LHCN-M2 (cell line): ENCODE results near the gene GAL3ST1. TPM values are rescaled to one million over a fixed set of nuclear protein-coding genes. Genes with fewer than 3 reads are reported as not detected.
"Not testable (repeated sequence)": the region's sequence is repeated elsewhere in the genome, so short reads cannot be mapped to it uniquely, and the experiment has no call there.

Source experiments
- DNase-seq: peaks from one replicate; pipeline ENCODE4 v3.0.0-alpha.2; 2012; ENCODE audit warnings: low read depth
- total RNA-seq: library from RNA; depleted of rRNA; stranded (reverse); fragments of >200 nt; gene quantifications from 2 replicates; pipeline ENCODE4 v1.2.3, GENCODE V29; 2014

GAL3ST1 gene
- total RNA-seq, 1 experiment from 2014 or later, result not detected

DNA sequence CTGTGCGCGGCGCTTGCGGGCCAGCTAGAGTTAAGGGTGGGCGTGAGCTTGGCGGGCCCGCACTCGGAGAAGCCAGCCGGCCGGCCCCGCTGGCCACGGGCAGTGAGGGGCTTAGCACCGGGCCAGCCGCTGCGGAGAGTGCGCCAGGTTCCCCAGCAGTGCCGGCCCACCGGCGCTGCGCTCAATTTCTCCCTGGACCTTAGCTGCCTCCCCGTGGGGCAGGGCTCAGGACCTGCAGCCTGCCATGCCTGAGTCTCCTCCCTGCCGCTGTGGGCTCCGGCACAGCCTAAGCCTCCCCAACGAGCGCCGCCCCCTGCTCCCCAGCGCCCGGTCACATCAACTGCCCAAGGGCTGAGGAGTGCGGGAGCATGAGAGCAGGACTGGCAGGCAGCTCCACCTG lies 22.4 kb upstream of the GAL3ST1 start:
- DNase-seq, result no peak

DNA sequence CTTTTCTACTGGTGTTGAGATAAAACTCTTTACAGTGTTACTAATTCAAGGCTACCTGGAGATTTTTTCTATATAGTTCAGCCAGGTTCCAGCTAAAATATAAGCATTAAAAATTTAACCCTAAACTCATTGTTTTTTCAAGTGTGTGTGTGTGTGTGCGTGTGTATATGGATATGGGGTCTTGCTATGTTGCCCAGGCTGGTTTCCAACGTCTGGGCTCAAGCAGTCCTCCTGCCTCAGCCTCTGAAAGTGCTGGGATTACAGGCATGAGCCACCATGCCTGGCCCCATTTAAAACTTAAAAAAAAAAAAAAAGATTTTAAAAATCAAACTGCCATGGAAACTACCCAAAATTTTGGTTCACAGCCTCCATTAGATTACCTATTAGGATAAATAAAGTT lies 21.7 kb upstream of the GAL3ST1 start:
- DNase-seq, result no peak

DNA sequence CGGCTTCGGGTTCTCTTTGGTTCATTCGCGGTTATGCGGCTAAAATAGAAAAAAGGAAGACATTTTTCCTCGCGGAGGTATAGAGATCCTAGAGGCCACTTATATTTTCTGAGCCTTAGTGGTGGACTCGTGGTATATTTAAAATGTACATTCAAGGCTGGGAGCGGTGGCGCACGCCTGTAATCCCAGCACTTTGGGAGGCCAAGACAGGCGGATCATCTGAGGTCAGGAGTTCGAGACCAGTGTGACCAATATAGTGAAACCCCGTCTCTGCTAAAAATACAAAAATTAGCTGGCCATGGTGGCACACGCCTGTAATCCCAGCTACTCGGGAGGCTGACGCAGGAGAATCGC lies 17.9 kb upstream of the GAL3ST1 start:
- DNase-seq, result not testable (repeated sequence)

DNA sequence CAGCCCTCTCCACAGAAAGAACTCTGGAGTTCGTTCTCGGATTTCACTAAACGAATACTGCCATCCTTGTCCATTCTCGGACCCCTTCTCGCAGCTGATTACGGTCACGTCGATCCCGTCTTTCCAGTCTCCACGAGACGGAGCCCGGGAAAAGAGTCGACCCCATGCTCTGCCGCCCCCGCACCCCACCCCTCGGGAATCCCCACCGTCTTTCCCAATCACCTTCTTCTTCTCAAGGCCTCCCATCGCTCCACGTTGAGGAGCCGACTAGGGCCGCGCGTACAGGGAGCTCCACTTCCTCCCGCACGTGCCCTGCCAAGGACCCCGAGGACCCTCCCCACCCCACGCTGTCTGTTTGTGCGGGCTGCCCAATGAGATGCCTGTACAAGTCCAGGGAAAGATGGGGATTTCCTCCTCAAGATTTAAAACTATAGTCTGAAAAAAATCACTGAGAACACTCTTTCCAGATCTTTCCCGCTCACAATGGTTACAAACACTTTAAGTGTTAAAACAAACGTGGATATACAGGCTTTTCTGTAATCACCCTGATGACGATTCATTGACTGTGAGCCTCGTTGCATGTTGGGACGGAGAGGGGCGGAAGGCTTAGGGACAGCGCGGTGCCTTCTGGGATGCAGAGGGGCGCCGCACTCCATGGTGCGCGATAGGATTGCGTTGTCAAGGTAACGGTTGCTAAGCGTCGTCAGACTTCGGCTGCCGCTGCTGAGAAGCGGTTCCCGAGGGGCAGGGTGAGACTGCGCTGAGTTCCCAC lies 17.3 kb upstream of the GAL3ST1 start, which contains the start of gene PES1:
PES1 (minus strand) TSS at position 323 of the 772 bp plus-strand sequence; CDS start at position 246, 77 bp downstream.
- peak; percentile 99 for DNase-seq

DNA sequence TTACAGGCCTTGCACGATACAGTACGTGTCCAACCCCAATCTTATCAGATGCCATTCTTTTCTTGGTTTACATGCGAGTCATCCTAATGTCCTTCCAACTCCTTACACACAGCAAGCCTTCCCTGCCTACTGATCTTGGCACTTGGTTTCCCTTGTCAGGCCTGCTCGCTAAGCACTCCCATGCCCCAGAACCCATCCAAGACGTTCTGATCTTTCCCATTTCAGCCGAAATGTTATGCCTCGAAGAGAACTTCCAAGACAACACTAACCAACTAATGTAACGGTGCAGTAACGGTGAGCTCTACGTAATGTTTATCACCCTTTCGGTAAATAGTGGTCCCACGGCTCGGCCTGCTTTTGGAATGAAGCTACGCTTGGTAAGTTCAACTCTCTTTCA lies 16.7 kb upstream of the GAL3ST1 start:
- peak; percentile 19 for DNase-seq

DNA sequence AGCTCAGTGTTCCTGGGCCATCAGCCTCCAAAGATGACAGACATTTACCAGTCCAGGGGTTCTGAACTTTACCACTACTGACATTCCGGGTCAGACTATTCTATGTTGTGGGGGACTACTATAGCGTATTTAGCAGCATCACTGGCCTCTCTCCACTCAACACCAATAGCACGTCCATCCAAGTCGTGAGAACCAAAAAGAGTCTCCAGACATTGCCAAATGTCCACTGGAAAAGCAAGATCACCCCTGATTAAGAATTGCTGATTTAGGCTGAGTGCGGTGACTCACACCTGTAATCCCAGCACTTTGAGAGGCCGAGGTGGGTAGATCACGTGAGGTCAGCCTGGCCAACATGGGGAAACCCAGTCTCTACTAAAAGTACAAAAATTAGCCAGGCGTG lies 11.9 kb upstream of the GAL3ST1 start:
- no peak for DNase-seq

DNA sequence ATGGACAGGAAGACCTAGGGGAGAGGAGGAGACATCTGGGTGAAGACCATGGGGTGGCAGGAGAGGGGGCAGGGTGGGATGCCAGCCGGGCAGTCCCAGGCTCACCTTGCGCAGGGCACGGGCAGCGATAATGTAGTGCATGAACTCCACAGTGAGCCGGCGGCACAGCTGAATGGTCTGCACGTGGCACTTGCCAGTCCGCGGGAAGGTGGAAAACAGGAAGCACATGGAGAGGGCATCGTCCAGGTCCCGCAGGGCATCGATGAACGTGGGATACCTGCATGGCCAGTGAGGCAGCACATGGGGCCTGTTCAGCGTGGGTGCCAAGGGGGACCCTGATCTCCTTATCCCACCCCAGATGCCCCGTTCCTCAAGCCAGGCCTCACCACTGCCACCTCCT lies 10.0 kb upstream of the GAL3ST1 start:
- no peak for DNase-seq

DNA sequence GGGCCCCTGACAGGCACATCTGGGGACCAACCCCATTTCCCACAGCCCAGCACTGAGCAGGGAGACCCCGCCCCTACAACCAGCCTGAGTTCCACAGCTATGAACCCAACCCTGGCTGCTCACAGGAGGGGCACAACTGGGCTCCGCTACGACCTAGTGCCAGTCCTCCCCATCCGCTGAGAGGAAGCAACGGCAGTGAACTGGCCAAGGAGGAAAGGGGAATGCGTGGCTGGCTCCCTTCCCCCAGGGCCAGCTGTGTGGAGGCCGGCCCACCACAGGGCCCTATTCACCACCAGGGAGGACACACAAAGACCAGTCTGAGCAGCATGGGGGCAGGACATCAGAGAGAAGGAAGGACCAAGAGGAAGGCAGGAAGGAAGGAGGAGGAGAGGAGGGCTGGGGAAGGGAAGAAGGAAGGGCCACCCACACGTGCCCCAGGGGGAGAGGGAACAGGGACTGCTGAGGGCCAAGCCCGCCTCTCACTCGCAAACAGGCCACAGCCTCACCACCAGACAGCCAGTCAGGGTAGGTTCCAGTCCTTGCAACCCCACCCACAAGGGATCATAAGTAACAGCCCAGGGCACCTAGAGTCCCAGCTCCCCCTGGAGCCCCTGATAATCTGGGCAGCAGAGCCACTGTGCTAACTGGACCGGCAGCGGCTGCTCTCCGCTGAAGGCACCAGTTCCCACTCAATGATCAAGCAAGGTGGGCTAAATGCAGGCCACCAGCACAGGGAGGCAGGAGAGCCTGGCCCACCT lies 8.5 kb upstream of the GAL3ST1 start:
- DNase-seq, result no peak

DNA sequence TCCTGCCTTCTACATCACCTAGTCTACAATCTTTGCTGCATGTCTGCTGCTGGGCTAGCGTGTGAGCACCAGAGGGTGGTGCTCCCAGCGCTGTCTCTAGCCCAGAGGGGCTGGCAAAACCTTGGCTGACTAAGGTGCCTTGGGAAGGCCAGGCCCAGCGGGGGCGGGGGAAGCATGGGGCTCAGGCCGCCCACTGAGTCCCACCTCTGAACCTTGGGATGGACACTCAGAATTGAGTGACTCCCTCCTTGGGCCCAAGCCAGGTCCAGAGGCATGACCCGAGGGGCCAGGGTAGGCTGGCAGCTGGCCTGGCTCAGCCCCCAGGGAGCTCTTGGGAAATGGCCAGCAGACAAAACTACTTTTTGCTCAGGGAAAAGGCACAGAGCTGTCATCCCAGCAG lies 7.6 kb upstream of the GAL3ST1 start:
- no peak for DNase-seq

DNA sequence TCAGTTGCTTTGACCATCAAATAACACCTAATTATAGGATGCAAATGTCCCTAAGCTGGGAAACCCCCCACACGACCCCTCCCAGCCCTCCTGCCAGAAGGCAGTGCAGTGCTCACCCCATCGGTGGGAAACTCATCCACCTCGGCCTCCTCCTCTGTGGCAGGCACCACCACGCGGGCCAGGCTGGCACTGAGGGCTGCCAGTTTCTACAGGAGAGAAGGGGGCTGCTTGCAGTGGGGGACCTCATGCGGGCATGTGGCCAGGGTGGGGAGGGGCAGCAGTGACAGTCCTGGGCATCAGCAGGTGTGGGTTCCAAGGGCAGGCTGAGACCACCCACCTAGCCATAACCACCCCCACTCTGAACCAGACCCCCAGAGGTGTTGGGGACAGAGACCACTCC lies 6.4 kb upstream of the GAL3ST1 start:
- DNase-seq, result no peak

DNA sequence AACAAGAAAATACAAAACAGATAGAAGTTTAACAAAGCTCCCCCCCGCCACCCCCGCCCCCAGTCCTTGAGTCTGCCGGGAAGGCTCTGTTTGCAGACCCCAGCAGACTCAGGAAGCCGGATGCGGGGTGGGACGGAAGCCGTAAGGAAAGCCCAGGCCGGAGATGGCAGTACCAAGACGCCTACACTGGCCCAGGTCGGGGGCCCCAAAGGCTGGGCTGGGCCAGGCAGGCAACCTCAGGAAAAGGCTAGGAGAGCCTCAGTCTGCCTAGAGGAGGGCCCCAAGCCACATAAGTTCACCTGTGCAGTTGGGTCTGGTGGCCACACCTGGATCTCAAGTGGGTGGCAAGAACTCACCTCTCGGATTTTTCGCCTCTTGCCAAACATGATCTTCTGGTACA lies 4.0 kb upstream of the GAL3ST1 start:
- no peak for DNase-seq

DNA sequence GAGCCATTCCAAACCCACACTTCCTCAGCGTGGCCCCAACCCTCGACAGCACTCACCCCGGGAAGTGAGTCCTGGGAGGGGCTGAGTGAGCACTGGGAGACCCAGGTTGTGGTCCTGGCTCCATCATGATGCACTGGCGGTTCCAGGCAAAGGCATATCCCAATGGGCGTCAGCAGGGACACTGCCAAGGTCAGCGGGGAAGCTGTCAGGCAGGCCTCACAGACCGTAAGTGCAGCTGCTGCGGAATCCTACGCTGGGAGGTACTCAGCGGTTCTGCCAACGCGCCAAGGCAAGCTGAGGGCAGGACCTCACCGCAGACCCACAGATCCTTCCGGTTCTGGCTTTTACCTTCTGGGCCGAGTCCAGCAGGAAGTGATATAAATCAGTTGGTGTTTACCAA lies 1.4 kb upstream of the GAL3ST1 start:
- peak; percentile 14 for DNase-seq

DNA sequence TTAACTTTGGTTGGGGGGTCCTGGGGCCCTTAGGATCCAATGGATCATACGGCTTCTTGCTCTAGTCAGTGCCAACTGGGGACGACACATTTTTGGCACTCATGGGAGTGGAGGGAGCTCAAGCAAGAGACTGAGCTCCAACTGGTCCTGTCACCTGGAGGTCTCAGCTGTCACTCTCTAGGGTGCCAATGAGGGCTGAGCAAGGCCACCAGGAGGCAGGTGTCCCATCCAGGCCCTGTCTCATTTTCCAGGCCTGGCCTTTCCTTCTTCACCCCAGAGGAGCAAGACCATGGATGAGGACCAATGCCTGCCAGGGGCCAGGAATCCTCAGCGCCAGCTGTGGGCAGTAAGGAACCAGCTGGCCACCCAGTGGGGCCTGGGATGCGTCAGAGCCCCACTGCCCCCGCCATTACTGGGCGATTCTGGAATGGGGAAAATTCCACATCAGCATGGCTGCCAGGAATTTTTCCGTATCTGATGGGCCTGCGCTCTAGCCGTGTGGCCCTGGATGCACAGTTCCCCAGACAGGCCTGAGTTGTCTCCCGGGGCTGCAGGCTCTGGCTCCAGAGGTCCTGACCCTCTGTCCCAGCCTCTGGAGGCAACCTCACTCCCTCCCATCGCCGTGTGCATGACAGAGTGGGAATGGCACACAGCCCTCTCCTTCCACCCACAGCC lies 669 bp upstream of the GAL3ST1 start:
- peak; percentile 73 for DNase-seq

DNA sequence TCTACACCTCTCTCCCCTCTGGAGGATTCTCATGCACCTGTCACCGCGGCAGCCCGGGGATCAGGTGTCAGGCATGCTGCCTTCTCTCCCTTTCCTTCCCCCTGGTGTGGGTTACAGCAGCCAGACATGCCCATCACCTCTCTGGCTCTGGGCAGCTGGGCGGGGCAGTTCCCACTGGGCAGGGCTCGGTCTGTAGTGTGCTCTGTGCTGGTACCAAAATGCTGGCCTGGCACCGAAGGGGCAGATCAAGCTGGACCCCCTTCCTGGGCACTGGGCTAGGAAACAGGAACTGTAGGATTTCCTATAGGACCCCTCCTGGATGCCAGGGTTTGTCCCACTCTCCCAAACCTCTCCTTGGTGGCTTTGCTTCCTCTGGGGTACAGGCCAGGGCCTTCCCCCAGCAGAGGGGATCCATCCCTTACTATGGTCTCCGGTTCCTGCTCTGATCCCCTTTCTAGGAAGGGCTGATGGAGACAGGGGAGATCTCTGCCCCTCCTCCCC lies 821 bp downstream of the GAL3ST1 start:
- peak; percentile 24 for DNase-seq

DNA sequence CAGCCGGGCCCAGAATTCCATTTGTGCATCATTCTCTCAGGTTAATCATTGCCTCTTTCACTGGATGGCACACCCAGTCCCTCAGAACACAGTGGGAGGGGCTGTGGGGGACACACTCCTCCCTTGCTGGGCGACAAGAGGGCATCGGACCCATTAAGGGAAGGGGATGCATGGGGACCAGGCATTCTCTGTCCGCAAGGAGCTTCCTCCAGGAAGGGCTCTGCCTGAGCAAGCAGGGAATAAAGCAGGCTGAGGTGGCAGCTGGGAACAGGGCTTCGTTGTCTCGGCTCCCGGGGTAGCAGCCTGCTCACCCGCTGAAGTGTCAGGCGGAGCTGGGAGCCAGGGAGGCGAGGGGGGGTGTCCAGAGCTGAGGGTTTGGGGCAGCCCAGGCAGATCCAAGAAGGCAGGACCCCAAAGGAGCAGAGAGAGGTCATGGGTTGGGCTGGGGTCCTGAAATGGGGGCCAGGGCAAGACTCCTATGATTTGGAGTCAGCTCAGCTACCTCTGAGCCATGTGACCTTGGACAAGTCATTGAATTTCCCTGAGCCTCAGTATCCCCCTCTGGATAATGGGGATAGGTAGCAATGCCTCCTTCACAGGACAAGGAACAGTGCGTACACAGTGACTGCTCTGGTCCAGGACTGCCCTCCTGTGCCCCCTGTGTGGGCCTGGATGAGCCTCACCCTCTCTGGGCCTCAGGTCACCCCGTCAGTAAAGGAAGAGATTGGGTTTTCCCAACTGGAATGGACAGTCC lies 1.4 kb downstream of the GAL3ST1 start:
- no peak for DNase-seq

DNA sequence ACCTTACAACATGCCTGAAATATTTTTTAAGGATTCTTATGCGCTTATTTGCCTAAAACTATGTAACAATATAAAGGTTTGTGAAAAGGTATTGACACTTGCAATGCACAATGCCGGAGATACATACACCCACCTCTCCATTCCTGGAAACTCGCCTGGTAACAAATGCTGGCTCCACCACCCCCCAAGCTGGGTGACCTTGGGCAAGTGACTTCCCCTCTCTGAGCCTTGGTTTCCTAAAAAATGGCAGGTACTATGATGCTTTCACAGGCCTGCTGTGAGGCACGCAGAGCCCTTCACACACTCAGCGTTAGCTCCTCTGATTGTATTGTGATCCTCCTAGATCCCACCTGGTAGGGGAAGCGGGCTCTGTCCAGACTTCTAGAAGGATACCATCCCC lies 2.3 kb downstream of the GAL3ST1 start:
- DNase-seq, result no peak

DNA sequence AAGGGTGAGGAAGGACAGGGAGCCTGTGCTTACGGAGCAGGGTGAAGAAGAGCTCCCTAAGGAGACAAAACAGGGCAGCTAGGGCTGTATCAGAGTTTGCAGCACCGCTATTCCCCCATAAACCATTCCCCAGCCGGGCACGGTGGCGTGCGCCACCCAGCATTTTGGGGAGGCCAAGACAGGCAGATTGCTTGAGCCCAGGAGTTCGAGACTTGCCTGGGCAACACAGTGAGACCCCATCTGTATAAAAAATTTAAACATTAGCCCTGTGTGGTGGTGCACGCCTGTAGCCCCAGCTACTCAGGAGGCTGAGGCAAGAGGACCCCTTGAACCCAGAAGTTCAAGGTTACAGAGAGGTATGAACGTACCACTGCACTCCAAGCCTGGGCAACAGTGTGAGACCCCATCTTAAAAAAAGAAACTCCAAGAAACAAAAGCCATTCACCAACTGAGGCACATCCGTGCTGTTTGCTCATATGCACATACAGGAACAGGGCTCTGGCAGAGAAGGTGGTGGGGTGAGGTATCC lies 4.7 kb downstream of the GAL3ST1 start:
- DNase-seq, result no peak

DNA sequence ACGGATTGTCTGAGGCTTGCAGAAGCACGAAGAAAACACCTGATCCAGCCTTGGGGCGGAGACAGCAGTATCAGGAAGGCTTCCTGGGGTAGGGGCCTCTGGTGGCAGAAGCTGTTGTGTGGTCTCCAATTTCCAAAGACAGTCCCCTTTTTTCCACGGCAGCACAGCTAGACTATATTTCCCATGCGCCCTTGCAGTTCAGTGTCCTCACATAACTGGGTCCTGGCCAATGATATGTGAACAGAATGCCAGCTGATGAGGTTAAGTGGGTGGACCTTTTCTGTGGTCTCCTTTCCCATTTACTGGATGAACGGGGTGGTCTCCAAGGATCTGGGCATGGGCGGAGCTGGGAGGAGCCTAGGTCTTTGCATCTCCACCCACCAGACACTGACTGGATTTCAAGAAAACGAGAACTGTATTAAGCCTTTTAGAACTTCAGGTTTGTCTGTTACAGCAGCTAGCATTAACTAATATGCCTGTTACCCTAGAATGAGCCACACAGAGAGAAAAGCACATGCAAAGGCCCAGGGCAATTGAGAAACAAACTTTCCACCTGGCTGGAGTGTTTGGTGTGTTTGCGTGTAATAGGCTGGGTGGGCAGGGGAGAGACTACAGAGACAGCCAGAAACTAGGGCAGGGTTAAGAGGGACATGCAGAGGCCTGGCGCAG lies 6.2 kb downstream of the GAL3ST1 start:
- DNase-seq, result no peak

DNA sequence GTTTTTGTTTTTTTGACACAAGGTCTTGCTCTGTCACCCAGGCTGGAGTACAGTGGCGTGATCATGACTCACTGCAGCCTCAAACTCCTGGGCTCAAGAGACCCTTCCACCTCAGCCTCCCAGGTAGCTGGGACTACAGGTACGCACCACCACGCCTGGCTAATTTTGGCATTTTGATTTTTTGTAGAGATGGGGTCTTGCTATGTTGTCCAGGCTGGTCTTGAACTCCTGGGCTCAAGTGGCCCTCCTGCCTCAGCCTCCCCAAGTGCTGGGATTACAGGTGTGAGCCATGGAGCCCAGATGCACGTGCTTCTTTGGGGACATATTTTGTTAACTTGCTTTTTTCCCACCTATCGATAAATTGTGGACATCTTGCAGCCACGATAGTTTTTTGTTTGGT lies 7.2 kb downstream of the GAL3ST1 start:
- DNase-seq, result not testable (repeated sequence)

DNA sequence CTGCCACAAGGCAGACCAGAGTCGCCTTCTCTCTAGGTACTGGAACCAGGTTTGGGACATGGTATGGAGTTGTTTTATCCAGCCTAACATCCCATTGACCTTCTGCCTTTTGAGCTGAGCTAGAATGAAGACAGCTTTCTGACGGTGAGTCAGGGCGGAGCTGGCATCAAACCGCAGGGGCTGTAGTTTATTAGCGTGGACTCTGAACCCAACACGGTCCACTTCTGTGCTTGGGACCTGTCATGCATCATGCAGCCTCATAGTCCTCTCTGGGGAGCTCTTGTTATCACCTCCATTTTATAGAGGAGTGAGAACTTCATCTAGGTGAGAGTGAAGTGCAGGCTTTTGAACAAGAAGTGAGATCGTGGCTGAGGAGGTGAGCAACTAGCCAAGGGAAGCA lies 8.3 kb downstream of the GAL3ST1 start:
- no peak for DNase-seq

DNA sequence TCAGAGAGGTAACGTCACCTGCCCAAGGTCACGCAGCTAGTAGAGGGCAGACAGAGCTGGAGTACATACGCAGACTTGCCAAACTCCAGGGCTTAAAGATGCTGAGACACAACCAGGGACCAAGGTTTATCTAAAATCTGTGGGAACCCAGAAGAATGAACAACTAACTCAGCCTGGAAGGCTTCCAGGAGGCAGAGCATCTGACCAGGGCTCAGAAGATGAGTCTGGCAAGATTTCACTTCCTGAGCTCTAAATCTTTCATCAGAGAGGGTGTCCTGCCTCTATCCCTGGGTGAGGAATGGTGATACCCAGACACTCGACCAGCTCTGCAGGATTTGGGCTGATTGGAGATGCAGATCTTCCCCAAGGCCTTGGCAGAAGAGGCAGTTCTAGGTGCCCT lies 9.1 kb downstream of the GAL3ST1 start:
- no peak for DNase-seq
